Measurements from ENCODE around the gene TBP.
"Not testable (repeated sequence)": the region's sequence is repeated elsewhere in the genome, so short reads cannot be mapped to it uniquely, and the experiment has no call there.

The TBP gene

GRCh38 chr6:170605574-170606259 lies 51.5 kb downstream of the TBP start:
- DNase-seq (ENCODE audit: low spot score) = no peak

- DNase-seq (ENCODE audit: low spot score) = not testable (repeated sequence)
Measured at GRCh38 chr6:170609225-170609624, 55.1 kb downstream of the TBP start.

- not testable (repeated sequence) for DNase-seq (ENCODE audit: low spot score)
Measured at GRCh38 chr6:170612256-170612804, 58.2 kb downstream of the TBP start.

- DNase-seq (ENCODE audit: low spot score) = not testable (repeated sequence)
Measured at GRCh38 chr6:170616020-170616554, 61.9 kb downstream of the TBP start.
